GM18519 (cell line): ENCODE data around the gene HOXA4.

Experiments
- ATAC-seq: cut with Tn5 transposase; IDR thresholded peaks from one replicate; pipeline ENCODE4 v1.9.1; 2021; ENCODE audit warnings: mild to moderate bottlenecking, moderate library complexity; ENCODE audit not compliant: unreplicated experiment, low FRiP score

The HOXA4 gene

DNA sequence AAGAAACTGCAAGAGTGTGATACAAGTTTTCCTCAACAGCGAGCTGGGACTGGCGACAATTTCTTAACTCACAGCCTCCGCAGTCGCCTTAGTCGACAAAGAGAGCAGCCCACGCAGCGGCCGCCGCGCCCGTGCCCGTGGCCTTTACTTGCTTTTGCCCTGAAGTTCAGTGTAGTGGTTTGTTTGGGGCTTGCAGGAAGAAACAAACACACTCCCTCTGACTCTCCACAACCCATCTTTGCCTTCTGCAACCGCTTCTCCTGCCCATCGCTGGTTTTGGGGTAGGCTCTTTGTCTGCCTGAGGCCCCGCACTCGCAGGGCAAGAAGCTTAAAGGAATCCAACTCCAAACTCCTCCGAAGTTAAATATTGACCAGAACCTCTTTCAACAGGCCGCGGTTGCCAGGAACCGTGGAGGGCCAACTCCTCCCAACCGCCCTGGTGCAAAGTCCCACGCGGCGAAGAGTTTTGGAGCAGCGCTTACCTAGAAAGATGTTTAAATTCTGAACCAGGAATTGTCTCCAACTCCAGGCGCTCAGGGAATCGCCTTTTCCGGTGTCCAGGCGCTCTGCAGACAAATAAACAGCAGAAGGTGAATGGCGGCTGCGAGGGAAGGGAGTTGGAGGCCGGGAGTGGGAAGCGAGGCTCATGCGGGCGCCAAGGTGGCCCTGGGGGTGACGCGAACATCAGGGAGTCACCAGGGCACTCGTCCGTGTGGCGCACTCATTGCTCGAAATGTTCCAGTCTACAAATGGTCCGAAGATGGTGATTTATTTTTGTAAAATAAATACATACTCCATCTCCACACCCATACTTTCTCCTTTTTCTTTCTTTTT lies 8.3 kb downstream of the HOXA4 start:
- ATAC-seq, result no peak

DNA sequence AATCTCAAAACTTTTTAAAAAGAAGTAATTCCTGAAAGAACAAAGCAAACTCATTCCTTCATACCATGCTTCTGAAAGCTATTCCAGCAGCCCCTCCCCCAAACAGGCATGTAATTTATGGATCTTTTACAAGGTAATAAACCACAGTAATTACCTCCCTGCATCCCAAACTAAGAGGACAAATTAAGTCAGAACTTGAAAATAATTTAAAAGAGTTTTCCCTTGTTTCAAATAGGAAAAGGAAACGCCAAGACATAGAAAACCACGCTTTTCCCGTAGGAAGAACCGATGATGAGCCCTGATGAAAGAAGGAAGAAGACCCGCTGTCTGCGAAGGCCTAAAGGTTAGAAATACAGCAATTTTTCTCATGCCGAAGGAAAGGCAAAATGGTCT lies 8.9 kb downstream of the HOXA4 start:
- no peak for ATAC-seq

DNA sequence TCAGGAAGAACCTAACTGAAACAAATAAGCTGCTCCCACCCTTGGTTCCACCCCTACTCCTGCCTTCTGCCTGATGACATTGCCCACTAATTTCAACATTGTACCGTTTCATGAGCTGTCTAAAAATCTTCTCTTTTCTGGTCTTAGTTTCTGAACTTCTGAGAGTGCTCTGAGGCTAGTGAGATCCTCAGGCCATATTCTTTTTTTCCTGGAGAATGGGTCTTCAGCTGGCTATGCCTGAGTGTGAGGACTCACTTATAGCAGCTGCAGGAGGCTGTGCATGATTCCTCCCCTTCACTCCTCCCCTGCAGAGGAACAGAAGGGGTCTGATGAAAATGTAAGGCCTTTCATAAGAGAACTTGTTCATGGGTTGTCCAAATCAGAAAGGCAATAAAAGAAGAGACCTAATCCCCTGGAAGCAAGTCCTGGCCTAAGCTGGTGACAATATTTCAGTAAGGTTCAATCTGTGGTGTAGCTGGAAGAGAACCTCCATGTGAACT lies 11.1 kb downstream of the HOXA4 start:
- no peak for ATAC-seq

DNA sequence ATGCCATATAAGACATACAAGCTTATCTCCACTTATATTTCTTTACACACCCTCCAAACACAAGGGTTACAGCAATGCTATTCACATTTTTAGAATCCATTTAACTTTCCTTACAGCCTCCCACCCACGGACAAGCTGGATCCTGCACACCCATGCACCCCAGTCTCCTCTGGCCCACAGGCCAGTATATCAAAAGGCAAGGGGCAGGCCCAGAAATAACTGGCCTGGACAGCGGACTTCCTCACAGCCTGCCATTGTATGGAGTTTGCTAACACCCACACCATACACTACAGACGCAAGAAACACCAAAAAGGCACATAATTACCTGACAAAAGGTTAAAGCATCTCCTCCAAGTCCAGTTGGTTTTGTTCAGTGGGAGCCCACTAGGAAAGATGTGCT lies 12.0 kb downstream of the HOXA4 start:
- no peak for ATAC-seq

DNA sequence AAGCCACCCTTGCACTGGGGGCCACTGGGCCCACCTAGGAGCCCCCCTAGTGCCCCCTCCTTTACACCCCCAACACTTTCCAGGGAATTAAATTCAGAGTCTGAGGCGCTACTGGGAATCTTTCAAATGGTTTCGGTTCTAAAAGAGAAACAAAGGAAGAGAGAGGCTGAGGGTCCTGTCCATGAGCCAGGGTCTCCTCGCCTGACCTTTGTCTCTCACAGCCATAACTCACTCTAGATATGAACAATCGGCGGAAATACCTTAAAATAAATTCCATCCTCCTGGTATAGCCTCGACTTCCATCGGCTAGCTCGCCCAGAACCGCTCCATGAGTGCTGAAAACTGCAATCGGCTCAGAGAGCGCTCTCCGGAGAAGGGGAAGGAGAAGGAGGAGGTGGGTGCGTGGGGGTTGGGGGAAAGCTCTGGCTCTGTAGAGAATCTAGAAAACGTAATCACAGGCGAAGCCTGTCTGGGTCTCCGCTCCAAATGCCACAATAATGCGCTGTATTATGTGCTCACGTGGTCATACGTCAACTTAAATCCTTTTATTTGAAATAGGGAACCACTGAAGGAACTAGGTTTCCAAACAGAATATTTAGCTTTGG lies 12.6 kb downstream of the HOXA4 start:
- no peak for ATAC-seq

DNA sequence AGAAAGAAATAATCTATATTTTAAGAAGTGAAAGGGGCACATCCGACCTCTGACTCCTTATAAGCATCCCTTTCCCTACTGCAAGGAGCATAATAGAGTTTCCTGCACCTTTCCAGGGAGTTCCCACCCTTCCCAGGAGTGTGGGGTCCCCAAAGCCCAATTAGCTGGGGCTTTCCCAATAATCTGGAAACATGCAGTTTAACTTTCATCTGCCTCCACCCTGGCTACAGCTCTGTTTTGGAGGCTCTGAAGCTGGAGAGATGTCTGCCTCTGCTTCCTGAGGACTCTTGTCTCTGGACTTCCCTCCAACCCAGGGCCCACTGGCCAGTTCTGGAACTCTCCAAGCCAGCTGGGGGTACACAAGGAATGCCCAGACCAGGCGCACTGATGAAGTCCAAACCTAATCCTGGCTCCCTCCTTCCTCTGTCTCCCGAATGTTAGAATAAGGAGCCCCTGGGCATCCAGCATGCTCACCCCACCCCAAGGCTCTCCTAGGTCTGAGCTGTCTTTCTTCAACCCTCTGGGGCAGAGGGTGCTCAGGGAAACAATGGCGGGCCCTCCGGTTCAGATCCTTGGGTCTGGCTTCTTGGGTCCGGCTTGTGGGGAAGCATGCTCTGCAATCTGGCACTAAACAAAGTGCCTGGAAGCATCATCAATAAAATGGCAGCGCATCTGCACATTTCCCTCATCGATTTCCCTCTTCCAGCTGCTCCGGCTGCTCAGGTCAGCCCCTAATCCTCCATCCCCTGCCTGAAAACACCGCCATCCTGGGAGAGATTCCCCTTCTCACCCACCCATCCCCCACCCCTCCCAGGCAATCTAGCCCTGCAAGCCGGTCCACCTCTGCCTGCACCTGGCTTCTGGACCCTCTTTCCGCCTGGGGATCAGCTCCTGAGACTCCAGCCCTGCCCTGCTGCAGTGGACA lies 13.3 kb downstream of the HOXA4 start:
- ATAC-seq, result no peak

DNA sequence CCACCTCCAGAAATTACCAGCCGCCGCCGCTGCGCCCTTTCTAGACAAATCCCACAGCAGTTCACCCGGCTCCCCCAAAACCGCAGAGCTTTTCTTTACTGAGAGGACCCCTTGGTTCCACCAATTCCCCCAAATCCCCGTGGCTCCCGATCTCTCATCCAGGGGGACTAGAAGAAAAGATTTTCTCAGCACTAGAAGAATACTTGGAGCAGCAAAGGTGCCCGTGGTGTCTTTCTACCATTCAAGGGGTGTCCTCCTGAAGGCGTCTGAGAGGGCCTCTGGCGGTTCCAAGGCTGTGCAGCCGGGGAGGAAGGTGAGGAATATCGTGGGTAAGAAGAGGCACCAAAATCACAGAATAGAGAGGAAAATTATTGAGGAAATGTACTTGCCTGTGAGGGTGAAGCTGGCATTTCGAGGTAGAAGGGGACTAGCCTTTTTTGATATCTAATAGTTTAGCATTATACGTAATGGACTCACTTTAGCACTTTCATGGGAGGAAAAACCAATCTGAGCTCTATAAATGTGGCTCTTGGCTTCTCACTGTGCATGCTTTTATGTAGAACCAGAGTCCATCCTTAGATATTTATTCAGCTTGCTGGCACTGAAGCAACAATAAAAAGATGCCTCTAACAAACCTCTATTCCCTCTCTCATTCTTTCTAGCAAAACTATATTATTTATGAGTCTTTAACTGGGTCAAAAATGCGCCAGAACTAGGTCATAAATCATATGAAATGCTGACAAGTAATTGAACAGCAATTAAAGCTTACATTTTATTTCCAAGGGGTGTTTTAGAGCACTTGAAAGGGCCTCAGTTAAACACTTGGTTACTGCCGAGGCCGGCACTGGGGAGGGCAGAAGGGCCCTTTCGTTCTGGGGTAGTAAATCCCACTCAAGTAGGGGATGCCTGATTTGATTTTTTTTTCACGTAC lies 14.3 kb downstream of the HOXA4 start:
- ATAC-seq, result no peak

DNA sequence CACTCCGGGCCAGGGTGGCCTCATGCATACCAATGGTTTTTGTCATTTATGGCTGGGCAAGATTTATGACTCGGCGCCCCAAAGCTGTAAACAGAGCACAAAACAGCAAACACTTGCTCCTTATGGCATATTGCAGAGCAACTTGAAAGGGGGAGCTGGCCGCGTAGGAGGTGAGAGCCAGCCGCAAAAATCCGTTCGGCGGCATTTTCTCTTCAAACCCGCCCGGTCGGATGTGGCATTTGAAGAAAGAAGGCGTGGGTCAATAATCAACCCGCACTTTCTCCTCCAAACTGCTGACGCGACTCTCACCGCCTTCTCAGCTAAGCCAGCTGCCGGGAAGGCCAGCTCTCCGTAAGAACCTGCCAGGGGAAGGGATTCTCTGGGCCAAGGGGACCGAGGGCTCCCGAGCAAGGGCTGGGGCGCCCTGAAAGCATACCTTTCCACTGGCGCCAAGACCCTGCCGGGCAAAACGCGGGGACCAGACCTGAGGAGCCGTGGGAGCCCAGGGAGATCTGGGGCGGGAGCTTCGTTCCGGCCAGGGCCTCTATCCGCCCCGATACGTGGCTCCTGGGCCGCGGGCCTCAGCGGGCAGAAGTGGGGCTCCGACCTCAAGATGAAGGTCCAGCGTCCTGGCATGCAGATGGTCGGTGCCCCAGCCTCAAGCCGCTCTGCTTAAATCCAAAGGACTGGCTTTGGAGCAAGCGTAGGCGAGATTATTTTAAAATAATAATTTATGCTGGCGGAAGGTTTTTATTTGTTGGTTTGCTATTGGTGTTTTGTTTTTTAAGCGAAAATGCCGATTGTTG lies 15.1 kb downstream of the HOXA4 start:
- no peak for ATAC-seq

DNA sequence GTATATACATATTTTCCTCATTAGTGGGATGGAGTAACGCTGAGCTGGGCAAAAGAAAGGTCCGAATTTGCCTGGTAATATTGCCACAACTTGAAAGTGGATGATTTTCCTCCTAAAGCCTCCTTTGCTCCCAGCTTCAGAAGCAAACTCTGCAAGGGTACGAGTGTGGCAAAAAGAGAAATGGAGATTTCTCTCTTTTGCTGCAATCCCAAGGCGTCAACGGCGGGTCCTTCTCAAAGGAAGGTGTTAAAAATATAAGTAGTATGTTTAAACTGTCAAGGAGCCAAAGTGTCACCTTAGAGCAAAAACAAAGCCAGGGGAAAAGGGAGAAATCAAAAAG lies 15.7 kb downstream of the HOXA4 start:
- no peak for ATAC-seq

DNA sequence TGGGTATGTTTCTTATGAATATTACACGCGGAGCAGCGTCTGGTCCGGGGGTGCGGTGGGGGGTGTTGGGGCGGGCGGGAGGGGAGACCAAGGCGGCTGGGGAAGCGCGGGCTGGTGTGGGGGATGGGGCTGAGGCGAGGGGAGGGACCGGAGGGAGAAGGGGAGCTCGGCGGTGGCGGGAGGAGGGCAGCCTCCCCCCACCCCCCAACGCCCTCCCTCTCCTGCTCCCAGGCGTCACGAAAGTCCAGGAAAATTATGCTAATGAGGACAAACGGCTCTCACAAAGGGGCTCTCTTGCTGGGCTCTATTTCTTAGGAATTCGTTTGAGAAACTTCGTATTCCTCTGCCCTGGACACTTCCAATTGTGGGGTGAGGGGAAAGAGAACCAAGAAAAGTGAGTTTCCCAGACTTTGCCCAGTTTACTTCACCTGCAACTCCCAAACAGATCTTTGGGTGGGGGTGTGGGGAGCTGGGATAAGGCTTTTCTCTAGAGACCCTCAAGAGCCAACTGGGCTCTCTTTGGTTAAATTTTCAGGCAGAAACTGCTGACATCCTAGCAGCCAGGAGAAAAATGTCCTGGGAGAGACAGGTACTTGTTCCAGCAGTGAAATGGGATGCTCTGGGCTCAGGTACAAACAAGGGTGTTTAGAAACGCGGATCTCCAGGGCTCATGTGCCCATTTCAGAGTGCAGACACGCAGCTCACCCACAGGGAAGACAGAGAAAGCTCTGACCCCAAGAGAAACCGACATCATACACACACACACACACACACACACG lies 16.4 kb downstream of the HOXA4 start:
- ATAC-seq, result no peak

DNA sequence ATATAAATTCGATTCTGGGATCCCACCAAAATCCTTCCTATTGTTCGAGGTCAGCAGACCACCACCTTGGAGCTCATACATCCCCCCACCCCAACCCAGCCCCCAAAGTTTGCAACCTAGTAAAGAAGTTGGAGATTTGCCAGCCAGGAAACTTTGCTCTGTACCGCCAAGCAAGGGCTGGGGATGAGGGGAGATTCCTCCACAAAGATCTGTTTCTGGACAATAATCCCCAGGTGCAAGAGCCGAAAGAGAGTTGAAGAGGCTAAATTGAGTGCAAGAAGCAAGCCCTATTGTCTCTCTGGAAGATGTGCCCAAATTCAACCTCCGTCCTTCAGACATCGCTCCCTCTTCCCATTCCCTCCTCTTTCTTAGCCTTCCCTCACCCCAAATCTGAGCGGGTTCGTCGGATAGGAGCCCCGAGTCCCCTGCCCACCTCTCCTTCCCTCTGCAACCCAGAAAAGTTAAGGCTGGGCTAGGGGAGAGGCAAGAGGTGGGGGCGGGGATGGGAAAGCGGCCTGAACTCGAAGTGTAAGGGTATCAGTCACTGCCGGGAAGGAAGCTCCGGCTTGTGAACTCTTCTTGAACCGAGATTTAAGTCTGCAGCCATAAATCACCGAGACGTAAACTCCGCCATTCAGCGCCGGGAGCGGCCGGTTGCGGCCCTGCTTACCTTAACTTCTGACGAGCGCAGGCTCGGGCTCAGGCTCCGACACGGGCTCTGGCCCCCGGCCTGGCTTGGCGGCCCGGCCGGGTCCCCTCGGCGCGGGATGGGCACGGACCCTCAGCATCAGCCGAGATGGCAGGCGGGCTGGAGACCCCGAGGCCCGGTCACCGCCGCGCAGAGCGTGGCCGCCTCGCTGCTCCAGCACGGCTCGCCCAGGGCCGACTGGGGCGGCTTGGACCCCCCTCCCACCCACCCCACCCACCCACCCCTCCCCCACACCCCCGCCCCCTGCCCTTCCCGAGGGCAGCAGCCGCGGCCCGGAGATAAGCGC lies 17.3 kb downstream of the HOXA4 start:
- no peak for ATAC-seq

DNA sequence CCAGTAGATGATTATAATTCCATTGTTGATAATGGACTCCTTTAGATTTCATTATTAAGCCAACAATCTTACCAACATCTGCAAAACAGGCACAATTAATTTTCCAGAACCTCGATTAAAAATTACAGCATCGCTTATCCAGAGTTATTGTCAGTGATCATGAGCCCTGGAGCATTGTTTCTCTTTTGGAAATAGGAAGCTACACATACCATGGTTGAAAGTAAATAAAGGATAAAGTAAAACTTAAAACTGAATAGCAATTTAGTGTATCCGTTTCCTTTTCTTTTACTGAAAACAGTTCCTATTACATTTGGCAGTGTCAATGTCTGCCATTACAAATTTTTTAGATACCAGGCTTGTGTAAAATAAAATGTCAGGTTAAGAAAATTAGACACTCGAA lies 18.2 kb downstream of the HOXA4 start:
- ATAC-seq, result no peak

DNA sequence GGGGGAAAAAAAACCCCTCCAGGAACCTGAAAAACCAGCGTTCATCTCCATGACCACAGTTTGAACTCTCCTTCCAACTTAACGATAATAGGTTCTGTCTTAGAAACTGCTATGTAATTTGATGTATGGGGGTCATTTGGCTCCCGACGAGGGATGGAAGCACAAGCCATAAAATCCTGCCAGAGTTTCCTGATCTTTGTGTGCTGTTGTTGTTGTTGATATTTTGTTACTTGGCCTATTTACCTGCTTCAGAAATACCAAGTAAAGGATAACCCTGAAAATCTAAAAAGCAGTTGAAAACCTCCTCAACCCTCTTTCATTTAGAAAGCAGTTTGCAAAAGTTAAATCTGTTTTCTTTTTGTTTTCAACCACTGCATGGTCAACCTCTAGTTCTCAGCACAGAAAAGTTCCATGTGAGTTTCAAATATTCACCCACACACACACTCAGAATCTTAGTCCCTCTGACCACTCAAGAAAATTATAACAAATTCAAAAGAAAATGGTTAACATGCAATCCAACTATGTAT lies 18.7 kb downstream of the HOXA4 start:
- ATAC-seq, result no peak

DNA sequence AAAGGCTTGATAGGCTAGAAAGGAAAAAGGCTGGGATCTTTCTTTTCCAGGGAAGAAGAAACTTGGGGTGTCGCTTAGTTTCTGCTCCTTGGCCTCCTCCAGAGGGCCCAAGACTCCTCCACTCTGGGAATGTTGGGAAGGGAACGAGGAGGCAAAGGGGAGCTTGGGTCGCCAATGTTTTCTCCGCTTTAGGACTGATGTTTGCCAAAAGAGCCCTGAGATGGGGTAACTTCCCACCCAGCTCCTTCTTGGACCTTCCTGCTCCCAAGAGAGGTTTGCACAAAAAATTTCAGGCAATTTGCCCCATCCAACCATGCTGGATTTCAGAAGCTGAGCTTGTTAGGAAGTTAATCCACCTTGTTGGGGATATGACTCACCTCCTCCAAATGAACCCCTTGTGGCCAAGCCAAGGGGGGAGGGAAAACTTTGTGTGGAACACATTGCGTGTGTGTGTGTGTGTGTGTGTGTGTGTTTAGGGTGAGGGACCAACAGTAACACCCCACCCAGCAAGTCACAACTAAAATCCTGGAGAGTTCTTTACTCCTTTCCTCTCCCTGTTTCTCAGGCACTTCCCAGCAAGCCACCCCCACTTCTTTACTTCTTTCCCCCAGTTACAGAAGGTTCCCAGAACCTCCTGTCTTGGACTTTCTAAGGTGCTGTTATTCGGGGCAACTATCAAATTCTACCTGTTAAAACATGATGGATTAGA lies 19.4 kb downstream of the HOXA4 start:
- ATAC-seq, result no peak

DNA sequence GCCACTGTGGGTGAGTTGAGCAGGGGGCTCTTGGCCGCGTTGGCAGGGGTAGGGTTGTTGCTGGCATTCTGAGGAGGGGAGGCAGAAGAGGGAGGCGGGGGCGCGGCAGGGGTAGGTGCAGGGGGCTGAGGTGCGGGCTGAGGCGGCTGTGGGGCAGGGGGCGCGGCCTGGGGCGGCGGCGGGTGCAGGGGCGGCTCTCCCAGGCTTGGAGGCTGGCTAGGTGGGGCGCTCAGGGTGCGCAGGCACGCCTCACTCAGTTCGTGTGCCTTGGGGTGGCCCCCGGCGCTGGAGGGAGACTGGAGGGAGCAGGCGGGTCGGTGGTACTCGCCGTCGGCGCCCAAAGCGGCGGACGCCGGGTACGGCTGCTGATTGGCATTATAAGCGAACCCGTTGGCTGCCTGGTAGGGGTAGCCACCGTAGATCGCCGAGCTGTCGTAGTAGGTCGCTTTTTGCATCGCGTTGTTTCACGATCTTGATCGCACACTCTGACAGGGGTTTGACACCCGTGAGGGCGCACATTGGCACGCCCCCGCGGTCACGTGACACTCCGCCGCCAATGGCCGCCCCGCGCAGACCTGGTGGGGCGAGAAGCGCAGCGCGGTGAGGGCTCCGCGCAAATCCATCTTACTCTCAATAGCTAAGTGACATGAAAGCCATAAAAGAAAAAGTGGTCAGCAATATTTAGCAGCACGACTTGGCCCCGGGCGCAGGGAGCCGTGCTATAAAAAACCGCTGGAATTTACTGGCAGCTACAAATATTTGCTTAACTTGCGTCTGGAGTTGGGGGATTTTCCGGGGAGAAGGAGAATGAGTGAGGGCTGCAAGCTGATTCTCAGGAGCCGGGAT lies 20.1 kb downstream of the HOXA4 start:
- ATAC-seq, result no peak
